Colon (tissue), 2 donors: ENCODE data around the gene NPLOC4.
"Not testable (repeated sequence)": the region's sequence is repeated elsewhere in the genome, so short reads cannot be mapped to it uniquely, and the experiment has no call there.

Experiments used
- FAIRE-seq: peaks from 2 replicates; lab custom pipeline; 2012; peaks lifted over from hg19 to GRCh38; lab: Jason Lieb, UNC
- donor health status: control.
- donor health status: control.

The NPLOC4 gene

DNA sequence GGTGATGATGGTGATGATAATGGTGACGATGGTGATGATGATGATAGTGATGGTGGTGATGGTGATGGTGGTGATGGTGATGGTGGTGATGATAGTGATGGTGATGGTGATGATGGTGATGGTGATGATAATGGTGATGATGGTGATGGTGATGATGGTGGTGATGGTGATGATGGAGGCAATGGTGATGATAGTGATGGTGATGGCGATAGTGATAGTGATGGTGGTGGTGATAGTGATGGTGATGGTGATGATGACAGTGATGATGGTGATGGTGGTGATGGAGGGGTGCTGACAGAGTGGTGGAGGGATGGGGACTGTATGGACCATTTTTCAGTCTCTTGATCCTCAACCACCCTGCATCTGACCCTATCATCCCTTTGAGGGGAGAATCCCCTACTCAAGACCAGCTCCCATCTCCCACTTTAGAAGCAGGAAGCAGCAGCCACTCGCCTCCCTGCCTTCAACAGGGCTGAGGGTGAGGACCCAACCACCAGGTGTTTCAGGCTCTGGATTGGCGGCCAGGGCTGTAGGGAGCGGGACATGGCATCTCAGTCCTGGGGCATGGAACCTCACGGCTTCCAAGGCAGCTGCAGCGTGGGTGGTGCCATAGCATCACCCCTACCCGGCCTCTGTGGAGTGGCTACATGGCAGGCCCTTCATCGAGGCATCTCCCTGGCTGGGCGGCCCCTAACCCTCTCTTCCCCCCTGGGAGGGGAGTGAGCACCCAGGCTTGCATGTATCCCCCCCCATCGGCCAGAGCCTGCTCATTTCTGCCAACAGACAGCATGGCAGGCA is 104.2 kb downstream of the NPLOC4 start:
- FAIRE-seq: no peak

DNA sequence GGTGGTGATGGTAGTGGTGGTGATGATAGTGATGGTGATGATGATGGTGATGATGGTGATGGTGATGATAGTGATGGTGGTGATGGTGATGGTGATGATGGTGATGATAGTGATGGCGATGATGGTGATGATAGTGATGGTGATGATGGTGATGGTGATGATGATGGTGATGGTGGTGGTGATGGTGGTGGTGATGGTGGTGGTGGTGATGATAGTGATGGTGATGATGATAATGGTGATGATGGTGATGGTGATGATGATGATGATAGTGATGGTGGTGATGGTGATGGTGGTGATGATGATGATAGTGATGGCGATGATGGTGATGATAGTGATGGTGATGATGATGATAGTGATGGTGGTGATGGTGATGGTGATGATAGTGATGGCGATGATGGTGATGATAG is 104.9 kb downstream of the NPLOC4 start:
- FAIRE-seq: peak; percentile 66

DNA sequence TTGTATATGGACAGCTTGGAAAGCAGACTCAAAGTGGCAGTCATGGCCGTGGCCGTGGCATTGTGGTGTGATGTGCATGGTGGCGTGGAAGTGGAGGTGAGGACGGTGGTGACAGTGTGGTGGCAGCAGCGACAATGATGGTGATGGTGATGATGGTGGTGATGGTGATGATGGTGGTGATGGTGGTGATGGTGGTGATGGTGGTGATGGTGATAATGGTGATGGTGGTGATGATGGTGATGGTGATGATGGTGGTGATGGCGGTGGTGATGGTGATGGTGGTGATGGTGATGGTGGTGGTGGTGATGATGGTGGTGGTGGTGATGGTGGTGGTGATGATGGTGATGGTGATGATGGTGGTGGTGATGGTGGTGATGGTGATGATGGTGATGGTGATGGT is 105.9 kb downstream of the NPLOC4 start:
- not testable (repeated sequence) for FAIRE-seq

DNA sequence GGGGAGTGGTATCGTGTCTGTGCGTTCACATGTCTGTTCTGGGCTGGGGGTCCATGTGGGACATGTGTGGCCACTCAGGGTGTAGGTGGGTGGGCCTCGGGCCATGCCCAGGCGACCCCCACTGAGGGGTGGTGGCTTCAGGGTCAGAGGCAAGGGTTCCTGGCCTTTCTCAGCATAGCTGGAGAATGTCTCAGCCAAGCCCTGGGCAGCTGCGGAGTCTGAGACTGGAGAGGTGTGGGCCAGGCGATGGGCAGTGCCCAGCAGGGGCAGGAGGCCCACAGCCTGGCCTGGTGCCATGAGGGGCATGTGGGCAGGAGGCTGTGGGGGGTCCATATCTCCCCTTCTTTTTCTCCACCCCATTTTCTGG is 107.5 kb downstream of the NPLOC4 start:
- FAIRE-seq: no peak

DNA sequence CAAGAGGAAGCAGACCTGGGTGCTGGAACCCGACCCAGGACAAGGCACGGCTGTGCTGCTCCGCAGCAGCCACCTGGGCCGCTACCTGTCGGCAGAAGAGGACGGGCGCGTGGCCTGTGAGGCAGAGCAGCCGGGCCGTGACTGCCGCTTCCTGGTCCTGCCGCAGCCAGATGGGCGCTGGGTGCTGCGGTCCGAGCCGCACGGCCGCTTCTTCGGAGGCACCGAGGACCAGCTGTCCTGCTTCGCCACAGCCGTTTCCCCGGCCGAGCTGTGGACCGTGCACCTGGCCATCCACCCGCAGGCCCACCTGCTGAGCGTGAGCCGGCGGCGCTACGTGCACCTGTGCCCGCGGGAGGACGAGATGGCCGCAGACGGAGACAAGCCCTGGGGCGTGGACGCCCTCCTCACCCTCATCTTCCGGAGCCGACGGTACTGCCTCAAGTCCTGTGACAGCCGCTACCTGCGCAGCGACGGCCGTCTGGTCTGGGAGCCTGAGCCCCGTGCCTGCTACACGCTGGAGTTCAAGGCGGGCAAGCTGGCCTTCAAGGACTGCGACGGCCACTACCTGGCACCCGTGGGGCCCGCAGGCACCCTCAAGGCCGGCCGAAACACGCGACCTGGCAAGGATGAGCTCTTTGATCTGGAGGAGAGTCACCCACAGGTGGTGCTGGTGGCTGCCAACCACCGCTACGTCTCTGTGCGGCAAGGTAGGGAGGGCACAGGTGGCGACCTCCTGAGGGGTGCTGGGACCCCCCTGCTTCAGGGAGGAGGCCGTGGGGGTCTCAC is 108.1 kb downstream of the NPLOC4 start:
- FAIRE-seq: no peak

DNA sequence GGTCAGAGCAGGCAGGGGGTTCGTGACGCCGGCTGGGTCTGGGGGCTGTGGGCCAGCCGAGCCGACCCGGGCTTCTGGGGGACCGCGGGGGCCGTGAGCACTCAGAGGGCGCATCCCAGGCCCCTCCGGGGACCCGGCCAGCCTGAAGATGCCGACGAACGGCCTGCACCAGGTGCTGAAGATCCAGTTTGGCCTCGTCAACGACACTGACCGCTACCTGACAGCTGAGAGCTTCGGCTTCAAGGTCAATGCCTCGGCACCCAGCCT is 108.6 kb downstream of the NPLOC4 start:
- FAIRE-seq: no peak

DNA sequence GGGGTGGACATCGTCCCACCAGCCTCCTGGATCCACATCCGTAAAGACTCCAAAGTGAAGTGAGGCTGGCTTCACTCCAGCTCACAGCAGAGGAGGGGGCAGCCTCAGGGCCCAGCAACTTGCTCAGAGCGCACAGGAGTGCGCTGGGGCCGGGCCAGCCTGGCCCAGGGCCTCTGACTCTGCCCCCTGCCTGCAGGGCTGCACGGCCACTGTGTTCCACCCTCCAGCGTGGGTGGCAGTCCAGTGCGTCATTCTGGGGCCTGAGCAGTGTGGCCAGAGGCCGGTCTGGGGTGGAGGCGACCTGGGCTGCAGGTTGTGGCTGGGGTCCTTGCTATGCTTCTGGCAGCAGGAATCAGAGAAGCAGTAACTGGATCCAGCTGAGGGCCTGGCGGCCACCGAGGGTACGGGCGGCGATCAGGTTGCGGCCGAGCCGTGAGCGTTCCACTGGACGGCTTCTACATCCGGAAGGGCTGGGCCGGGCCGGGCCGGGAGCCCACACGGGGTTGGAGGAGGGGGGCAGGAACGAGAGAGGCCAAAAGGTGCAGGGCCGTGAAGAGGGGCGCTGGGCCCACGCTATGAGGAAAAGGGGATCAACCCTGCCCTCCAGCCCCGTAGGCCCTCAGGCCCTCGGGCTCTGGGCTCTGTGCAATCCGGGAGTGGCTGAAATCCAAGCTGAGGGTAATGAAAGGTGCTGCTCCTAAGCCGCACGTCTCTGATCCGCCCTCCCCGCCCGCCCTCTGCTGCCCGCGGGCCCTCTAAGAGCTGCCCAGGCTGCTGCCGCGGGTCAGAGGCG is 109.1 kb downstream of the NPLOC4 start, which contains the start of gene FSCN2:
TSS of gene FSCN2 (plus strand) at position 787 of the 793 bp plus-strand sequence. CDS start 155 bp downstream, outside the sequence.
- FAIRE-seq: no peak

DNA sequence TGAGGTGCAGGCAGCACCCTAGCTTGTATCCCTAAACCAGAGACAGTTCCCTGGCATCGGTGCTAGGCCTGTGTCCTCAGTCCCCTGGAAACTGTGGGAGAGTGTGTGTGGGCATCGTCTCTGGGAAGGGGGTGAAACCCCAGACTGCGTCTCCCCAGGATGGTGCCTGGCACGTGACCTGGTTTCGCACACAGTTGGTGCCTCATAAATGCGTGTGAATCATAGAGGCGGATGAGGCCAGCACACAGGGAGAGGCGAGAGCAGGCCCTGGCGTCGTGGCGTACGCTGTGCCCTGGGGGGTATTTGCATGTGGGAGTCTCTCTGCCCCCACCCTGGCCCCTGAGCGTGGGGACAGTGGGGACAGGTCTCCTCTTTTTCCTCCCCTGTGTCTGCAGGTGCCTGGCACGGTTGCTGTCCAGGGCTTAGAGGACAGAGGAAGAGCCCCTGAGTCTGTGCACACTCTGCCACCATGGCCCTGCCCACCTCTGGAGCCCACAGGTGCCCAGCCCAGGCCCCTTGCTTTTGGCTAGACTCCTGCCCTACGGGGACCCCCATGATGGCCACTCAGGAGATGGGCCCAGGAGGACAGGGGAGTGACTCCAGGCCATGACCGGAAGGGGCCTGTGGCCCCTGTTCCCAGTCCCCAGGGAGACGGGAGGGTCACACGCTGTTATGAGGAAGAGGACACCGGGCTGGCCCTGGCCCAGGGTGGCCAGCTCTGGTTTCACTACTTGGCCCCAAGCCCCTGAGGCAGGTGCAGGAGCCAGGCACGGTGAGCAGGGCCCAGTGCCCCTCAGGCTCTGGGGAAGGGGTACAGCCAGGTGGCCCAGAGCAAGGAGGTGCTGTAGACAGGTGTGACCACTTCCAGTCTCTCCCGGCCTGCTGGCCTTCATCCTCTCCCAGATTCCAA is 110.0 kb downstream of the NPLOC4 start:
- no peak for FAIRE-seq

DNA sequence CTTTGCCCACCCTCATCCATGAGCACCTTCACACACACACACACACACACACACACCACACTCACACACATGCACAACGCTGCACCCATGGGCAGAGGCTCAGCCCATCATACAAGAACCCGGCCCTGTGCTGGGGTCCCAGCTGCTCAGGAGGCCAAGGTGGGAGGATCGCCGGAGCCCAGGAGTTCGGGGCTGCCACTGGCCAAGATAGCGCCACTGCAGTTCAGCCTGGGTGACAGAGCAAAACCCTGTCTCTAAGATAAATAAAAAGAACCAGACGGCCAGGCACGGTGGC is 112.1 kb downstream of the NPLOC4 start:
- no peak for FAIRE-seq

DNA sequence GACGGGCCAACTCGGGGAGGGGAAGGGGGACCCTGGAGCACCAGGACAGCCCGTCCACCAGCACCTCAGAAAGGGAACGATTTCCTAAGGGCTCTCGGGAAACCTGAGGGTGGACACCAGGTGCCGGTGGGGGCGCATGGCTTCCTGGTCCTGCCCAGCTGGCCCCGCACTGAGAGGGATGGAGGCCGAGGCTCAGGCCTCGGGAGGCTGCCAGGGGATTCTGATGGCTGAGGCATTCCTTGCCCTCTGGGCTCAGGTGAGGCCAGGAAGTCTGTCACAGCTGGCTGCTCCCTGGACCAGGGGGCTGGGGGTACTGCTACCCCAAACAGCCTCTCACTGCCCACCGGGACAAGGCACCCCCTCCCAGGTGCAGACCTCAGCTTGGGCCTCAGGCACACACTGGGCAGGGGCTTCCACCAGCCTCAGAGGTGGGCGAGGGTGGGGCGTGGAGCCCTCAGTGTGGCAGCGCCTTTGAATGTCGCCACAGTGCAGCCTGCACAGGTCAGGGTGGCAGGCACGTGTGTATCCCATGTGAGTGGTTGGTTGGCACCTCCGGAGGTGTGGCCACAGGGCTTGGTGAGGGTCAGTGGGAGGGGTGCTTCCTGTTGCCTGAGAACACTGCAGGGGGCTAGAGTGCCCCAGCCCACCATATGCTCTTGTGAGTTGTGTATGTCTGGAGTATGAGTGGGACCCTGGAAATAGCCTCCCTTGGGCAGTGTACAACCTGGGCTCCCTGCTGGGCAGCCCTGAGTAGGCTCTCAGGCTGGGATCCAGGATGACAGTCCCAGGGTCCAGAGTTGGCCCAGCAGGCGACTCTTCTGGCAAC is 112.7 kb downstream of the NPLOC4 start:
- FAIRE-seq: no peak

DNA sequence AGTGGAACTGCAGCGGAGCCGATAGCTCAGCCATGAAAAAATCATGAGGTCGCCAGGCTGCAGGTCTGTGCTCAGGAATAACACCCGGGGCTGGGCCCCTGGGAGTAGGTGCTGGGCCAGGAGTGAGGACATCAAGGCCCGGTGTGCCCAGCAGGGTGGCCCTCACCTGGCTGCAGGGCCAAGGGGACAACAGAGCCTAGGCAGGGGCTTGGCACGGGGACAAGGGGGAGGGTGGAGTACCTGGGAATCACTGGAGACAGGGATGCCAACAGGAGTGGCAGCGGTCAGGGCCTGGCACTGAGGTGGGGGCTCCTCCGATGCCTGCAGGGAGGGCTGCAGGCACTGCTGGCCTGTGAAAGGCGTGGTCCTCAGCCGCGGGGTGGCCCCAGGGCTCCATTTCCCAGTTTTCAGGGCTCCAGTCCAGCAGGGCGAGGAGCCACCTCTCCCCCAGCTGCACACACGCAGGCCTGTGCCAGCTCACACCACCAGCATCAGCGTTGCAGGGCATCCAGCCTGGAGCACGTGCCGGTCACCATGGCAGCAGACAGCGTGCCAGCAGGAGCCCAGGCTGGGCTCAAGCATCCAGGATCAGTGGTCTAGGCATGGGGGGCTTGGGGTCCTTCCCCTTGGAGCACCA is 113.4 kb downstream of the NPLOC4 start:
- FAIRE-seq: no peak

DNA sequence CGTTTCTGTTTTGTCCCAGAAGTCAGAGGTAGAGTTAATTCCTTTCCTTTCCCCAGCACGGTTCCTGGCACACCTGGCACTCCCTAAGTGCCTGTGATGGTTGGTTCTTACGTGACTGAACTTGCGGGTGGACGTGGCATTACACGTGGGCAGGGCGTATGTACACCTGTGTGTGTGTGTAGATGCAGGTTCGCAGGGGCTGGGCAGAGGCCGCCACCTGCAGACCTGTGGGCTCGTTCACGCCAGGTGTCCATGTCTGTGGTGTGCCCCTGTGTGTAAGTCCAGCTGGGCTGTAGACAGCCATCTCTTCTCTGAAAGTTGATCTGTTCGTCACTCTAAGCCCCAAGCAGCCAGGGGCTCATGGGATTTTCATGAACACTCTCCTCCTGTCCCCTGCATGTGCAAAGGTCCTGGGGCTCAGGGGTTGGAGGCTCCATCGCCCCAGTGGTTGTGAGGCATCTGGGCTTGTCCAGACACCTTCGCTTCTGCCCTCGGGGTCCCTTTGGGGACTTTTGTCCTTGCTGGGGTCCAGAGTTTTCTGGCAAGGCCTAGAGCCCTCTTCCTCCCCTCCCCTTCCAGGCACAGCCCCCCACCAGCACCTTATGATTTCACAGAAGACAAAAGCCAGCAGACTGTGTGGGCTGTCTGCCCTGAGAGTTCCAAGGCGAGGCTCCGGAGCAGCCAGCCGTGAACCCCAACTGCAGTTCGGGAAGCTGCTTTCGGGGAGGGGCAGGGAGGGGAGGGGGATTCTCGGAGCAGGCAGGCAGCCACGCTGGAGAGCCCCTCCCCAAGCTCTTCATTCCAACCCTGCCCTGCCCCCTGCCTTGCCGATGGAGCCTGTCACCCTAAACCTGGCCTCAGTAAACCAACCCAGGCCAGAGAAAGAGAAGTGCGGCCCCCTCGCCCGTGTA is 114.2 kb downstream of the NPLOC4 start:
- no peak for FAIRE-seq

DNA sequence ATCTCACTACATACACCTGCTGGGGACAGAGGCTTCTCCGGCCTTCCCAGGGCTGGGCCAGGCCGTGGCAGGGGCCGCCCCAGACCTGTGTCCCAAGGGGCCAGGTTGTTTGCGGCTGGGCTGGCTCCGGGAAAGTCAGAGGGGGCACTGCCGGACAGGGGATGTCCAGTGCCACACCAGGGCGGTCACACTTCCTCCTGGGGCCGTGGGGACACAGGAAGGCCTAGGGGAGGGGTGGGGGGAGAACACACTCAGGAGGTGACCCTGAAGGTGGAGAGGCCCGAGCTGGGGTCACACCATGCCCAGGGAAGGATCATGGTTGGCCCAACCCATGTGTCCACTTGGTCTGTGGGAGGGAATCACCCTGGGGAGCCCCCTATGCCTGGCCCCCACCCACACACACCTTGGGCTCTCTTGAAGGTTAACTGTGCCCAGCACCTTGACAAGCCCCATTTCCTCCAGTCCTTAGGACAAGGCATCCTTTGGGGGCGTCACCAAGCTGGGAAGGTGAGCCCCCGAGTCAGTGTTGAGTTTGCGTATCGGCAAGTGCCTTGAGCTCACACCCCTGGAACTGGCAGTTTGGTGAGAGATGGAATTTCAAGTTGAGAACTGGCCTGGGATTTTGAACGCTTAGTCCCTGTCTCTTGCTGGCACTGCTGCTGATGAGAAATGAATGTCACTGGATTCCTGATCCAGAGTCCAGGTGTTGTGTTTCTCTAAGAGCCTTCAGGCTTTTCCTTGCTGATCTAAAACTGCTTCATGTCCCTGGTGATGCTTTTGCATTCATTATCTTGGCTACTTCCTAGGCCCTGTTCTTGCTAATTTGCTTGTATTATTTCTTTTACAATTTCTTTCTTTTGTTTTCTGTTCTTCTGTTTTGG is 116.7 kb downstream of the NPLOC4 start:
- FAIRE-seq: no peak

DNA sequence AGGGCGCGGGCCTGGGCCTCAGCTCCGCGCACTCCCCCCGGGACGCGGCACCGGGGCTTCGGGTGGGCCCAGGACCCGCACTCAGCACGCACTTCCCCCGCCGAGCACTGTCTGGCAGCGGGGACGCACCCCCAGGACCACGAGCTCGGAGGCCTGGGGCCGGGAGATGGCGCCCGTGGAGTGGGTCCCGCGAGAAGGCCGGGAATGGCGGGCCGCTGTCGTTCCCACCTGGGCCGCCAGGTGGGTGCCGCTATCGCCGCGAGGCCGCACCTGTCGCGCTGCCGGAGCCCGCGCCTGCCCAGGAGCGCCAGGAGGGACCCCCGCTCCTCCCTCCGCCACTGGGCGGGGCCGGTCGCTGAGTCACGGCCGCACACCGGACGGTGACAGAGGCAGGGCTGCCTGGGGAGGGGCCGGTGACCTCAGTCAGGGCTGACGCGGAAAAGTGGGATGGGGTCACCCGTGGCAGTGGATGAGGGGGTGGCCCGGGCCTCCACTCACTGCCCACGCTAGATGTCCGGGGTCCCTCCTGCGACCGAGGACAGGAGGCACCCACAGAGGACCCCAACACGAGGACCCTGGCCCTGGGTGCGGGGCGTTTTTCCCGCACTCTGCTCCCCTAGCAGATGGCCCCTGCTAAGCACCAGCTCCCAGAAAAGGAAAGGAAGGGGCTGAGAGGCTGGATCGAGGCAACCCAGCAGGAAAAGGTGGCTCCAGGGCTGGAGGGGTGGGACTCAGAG is 117.5 kb downstream of the NPLOC4 start:
- FAIRE-seq: no peak

DNA sequence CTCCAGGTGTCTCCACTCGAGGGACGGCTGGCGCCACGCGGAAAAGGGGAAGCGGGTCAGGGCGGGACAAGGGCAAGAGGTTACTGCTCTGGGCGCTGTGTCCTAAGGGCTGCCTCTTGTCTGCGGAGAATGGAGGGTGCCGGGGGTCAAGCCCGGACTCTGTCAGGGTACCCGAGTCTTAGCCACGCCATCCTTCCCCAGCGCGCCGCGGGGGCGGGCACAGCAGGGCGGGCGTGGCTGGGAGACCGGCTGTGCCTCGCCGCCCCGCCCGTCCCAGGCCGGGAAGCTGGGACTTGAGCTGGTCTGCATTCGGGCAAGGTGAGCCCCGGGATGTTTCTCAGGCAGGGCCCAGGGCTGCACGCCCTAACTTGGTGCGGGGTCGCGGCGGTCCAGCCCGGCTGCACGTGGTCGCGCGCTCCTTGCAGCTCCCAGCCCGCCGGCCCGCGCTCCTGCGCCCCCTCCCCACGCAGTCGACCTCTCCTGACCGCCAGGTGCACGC is 118.1 kb downstream of the NPLOC4 start:
- no peak for FAIRE-seq

DNA sequence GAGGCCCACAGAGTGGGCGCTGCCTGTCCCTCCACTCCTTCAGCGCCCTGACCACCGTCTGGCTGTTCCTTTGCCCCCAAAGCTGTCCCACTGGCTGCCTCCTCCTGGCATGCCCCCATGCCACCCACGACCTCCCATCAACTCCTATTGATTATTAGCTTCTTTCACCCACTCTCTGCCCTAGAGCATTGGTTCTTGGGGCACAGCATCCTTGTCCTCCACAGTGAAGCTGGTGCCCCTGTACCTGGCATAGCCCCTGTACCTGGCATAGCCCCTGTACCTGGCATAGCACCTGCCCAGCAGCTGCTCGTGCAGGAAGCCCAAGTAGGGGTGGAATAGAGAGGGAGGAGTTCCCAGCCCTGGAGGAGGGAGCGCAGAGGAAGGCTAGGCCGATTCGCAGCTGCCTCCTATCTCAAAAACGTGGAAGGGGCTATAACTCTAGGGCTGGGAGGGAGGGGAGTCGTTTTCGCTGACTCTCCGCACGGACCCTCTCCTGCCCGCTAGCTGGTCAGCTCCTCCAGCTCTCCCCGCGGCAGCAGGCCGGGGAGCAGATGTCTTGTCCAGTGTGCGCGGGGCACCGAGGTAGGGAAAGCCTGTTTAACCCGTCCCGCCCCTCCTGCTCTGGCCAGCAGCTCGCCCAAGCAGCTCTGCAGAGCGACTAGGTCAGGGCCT is 118.7 kb downstream of the NPLOC4 start:
- FAIRE-seq: no peak
